H7 (cell line): Measurements from ENCODE around the gene SRP54. TPM values are rescaled to one million over a fixed set of nuclear protein-coding genes. Genes with fewer than 3 reads are reported as not detected.
"Not testable (repeated sequence)": the region's sequence is repeated elsewhere in the genome, so short reads cannot be mapped to it uniquely, and the experiment has no call there.

ENCODE experiments used
- DNase-seq: peaks from one replicate; pipeline ENCODE4 v3.0.0; 2012
- H3K27me3 ChIP-seq: 2 replicates; pipeline ENCODE4 v1.6.0; 2011; ENCODE audit warnings: mild to moderate bottlenecking, low read length; ENCODE audit not compliant: control insufficient read depth, insufficient read depth
- H3K36me3 ChIP-seq: replicated peaks from 2 replicates; pipeline ENCODE4 v1.5.1; 2011; ENCODE audit warnings: low read length; ENCODE audit not compliant: control insufficient read depth, insufficient read depth
- H3K4me3 ChIP-seq: 2 replicates; pipeline ENCODE4 v1.5.1; 2011; ENCODE audit warnings: low read depth, mild to moderate bottlenecking, control low read depth, low read length, moderate library complexity; ENCODE audit not compliant: insufficient read depth
- total RNA-seq: library from RNA; depleted of rRNA; stranded (reverse); fragments of >200 nt; shearing (Covaris generic); gene quantifications from 2 replicates; pipeline ENCODE4 v1.2.3, GENCODE V29; 2014; rRNA removed

SRP54 gene
- total RNA-seq, 1 experiment from 2014 or later: 55.8 TPM

- H3K4me3 ChIP-seq: peak overlapping the region; percentile 91
- no peak for DNase-seq
- H3K27me3 ChIP-seq: no peaks in the 10 kb centered on the region
- H3K36me3 ChIP-seq: no peaks in the 10 kb centered on the region
Observed at GRCh38 chr14:35046751-35047536, 64.2 kb downstream of the SRP54 start.

DNA sequence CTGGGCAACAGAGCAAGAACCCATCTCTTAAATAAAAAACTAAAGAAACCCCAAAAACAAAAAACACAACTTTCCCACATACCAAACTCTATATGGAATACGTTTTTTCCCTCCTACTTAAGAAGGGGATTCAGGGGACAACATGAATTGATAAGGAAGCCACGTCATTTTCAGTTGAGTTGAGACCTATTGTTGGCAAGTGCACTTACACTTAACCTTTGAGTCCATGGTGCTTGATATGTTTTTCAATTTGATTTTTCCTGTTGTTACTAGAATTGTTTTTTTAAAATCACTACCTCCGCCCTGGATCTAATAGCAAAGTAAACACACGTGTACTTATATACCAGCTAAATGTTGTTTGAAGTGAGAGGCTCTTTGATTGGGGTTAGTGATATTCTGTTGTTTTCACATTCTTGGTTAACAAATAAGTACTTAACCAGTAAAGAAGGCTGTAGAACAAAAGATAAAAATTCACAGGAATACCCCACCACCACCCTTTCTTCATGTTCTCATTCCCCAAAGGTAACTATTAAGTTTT, 65.3 kb downstream of the SRP54 start:
- Histone ChIP-seq H3K36me3 (no peaks in the 10 kb centered on the region), H3K4me3 (no peak overlapping the region), H3K27me3 (no peaks in the 10 kb centered on the region)
- DNase-seq: no peak

GRCh38 chr14:35050652-35051051, 67.9 kb downstream of the SRP54 start:
- DNase-seq: no peak
- H3K36me3 ChIP-seq: no peaks in the 10 kb centered on the region
- H3K4me3 ChIP-seq: no peak overlapping the region
- no peaks in the 10 kb centered on the region for H3K27me3 ChIP-seq

GRCh38 chr14:35051796-35052195, 69.0 kb downstream of the SRP54 start:
- no peak overlapping the region for H3K4me3 ChIP-seq
- H3K36me3 ChIP-seq: no peaks in the 10 kb centered on the region
- no peaks in the 10 kb centered on the region for H3K27me3 ChIP-seq
- no peak for DNase-seq

DNA sequence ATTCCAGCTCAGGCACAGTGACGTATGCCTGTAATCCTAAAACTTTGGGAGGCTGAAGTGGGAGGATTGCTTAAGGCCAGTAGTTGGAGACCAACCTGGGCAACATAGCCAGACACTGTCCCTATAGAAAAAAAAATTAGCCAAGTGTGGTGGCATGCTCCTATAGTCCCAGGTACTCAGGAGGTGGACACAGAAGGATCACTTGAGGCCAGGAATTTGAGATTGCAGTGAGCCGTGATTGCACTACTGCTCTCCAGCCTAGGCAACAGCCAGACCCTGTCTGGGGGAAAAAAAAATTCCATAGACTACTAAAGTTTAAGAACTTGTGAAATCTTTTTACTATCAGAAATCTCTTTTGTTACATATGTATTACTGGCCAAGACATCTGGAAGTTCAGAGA, 69.8 kb downstream of the SRP54 start:
- no peak for DNase-seq
- no peaks in the 10 kb centered on the region for H3K36me3 ChIP-seq
- no peaks in the 10 kb centered on the region for H3K27me3 ChIP-seq
- no peak overlapping the region for H3K4me3 ChIP-seq

DNA sequence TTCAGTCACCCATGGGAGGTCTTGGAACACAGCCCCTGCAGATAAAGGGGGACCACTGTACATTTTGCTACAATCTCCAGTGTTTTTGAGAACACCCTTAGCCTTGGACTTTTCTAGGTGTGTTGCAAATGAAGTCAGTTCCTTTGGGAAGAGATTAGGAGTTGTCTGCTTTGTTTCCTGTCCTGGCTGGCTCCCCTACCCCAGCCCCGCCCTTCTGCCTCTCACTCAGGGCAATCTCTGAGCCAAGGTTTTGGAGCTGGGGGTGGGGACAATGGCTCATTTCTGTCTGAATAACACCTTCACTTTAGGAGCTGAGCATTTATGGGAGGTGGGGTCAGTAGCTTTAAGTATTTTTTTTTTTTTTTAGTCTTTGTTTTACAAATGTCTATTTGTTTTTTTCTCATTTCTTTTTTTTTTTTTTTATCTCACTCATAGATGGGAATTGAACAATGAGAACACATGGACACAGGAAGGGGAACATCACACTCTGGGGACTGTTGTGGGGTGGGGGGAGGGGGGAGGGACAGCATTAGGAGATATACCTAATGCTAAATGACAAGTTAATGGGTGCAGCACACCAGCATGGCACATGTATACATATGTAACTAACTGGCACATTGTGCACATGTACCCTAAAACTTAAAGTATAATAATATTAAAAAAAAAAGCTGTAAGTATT, 78.5 kb downstream of the SRP54 start:
- not testable (repeated sequence) for H3K4me3 ChIP-seq, H3K36me3 ChIP-seq, H3K27me3 ChIP-seq
- DNase-seq: peak; percentile 47

- H3K36me3 ChIP-seq, H3K27me3 ChIP-seq, DNase-seq, H3K4me3 ChIP-seq: not testable (repeated sequence)
Observed at GRCh38 chr14:35065731-35066130, 82.9 kb downstream of the SRP54 start.

- Histone ChIP-seq H3K4me3 (no peak overlapping the region), H3K27me3 (no peaks in the 10 kb centered on the region), H3K36me3 (peaks cover 2% of the 10 kb centered on the region)
- DNase-seq: no peak
Observed at GRCh38 chr14:35068238-35069012, 85.6 kb downstream of the SRP54 start.

DNA sequence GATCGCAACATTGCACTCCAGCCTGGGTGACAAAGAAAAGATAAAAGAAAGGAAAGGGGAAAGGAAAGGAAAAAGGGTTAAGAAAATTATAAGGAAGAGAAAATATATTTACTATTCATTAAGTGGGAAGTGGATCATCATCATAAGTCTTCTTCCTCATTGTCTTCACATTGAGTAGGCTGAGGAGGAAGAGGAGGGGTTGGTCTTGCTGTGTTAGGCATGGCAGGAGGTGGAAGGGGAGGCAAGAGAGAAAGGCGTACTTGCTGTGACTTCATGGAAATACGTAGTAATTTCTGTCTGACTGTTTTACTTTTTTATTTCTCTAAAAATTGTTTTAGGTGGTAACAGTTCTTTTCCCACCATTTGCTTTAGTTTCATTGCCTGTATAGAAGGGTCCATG, 89.4 kb downstream of the SRP54 start:
- peaks cover 2% of the 10 kb centered on the region for H3K36me3 ChIP-seq

DNA sequence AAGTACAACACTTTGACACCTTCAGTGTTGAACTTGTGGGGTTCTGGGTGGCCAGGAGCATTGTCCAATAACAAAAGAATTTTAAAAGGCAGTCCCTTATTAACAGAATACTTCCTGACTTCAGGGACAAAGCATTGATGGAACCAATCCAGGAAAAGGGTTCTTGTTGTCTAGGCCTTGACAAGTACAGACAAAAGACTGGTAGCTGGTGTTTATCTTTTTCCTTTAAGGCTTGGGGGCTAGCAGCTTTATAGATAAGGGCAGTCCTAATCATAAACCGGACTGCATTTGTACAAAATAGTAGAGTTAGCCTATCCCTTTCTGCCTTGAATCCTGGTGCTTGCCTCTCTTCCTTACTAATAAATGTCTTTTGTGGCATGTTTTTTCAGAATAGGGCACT, 90.7 kb downstream of the SRP54 start:
- H3K36me3 ChIP-seq: peaks cover 5% of the 10 kb centered on the region
- no peaks in the 10 kb centered on the region for H3K27me3 ChIP-seq
- no peak overlapping the region for H3K4me3 ChIP-seq
- DNase-seq: no peak

More for the DNA sequence above, 89.4 kb downstream of the SRP54 start:
- H3K27me3 ChIP-seq: no peaks in the 10 kb centered on the region
- no peak overlapping the region for H3K4me3 ChIP-seq
- no peak for DNase-seq

GRCh38 chr14:35078082-35078481, 95.3 kb downstream of the SRP54 start:
- Histone ChIP-seq H3K4me3 (no peak overlapping the region), H3K36me3 (peaks cover 4% of the 10 kb centered on the region), H3K27me3 (no peaks in the 10 kb centered on the region)
- no peak for DNase-seq

Other genes starting within 250 kb of the SRP54 start
- gene BAZ1A, start 107.6 kb upstream of the SRP54 start, total RNA-seq: 31.4 and 51.1 TPM in 2 replicates
- 37.3 and 43.0 TPM in 2 replicates for gene FAM177A1, start 63.3 kb downstream of the SRP54 start, total RNA-seq
- gene PPP2R3C, start 139.0 kb downstream of the SRP54 start, total RNA-seq: 28.8 and 32.3 TPM in 2 replicates
- 56.1 and 62.7 TPM in 2 replicates for gene PRORP, start 139.6 kb downstream of the SRP54 start, total RNA-seq